Hematopoietic multipotent progenitor cell treated with erythropoietin and hydrocortisone succinate and interleukin-3 and kit ligand, for 4 days (in vitro differentiated cells): ENCODE data around the gene BBS1.
A peak's percentile ranks its signal among the peaks of the same experiment; 100 is the strongest.

Experiments
- DNase-seq: peaks from one replicate; pipeline ENCODE4 v3.0.0-alpha.2; 2015

BBS1 gene

DNA sequence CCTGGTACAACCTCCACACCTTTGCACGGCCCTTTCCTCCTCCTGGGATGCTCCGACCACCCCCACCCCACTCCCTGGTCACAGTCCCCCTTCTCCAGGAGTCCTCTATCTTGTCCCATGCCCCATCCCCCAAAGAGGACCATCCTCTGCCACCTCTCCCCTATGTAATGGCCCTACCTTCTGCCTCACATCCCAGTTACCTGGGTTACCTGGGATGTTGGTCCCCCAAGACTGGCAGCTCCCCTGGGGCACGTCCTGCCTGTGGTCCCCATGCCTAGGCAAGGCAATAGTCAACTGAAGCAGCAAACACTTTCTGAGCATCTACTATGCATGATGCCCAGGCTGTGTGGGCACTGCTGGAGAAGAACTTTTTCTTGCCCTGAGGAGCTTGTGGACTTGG is 45.0 kb downstream of the BBS1 start:
- DNase-seq: no peak

- no peak for DNase-seq
Measured at GRCh38 chr11:66556086-66556485, 45.7 kb downstream of the BBS1 start.

DNA sequence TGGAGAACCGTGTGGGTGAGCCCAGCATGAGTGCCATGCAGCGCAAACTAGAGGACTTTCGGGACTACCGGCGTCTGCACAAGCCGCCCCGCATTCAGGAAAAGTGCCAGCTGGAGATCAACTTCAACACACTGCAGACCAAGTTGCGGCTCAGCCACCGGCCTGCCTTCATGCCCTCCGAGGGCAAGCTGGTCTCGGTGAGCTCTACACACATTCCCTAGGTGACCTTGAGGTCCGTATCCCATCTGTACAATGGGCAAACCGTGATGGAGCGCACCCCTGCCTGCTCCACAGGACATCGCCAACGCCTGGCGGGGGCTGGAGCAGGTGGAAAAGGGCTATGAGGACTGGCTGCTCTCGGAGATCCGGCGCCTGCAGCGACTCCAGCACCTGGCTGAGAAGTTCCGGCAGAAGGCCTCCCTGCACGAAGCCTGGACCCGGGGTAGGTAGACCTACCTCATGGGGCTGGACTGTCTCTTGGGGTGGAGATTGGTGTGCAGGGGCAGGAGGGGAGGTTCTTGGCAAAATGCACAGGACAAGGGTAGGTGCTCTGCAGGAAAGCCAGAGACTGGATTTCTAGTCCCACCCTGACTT is 47.4 kb downstream of the BBS1 start:
- DNase-seq: no peak

- peak; percentile 64 for DNase-seq
Measured at GRCh38 chr11:66559142-66559865, 48.9 kb downstream of the BBS1 start.

DNA sequence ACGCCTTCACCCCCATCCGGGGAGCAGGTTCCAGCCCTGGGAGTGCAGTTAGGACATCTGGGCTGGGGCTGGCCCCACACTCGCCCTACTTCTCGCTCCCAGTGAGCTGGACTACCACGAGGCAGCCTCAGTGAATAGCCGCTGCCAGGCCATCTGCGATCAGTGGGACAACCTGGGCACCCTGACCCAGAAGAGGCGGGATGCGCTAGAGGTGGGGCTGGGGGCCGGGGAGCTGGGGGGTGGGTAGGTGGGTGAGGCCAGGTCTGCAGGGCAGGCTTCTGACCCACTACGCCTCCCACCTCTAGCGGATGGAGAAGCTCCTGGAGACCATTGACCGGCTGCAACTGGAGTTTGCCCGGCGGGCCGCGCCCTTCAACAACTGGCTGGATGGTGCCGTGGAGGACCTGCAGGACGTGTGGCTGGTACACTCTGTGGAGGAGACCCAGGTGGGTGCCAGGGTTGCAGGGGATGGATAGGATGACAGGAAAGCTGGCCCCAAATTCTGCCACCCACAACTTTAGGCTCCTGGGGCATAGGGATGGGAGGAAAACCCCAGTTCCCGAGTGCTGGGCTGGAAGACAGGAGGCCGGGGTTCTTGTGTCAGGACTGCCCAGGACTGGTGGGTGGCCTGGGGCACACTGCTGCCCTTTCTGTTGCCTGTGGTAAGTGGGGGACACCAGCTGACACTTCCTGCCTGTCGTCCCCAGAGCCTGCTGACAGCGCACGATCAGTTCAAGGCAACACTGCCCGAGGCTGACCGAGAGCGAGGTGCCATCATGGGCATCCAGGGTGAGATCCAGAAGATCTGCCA is 49.6 kb downstream of the BBS1 start:
- DNase-seq: no peak

GRCh38 chr11:66561178-66561974 is 50.9 kb downstream of the BBS1 start:
- DNase-seq: no peak

DNA sequence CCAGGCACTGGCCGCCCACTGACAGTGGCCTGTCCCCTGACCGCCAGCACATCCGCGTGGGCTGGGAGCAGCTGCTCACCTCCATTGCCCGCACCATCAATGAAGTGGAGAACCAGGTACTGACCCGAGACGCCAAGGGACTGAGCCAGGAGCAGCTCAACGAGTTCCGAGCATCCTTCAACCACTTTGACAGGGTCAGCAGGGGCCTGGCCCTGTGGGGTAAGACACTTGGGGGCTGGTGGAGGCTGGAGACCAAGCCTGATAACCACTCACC is 51.5 kb downstream of the BBS1 start:
- no peak for DNase-seq

DNA sequence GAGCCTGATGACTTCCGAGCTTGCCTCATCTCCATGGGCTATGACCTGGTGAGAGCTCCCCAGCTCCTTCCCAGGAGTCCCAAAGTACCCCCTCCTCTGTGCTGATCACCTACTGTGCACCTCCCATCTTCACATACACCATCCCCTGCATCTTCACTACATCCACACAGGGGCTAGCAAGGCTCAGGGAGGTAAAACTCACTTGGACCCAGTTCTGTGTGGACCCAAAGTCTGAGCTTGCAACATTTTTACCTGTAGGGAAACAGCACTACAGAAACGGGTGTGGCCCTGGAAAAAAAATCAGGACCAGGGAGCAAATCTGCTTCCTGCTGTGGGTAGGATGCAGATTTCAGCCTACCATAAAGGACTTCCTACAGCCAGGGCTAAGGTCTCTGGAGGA is 51.8 kb downstream of the BBS1 start:
- no peak for DNase-seq

DNA sequence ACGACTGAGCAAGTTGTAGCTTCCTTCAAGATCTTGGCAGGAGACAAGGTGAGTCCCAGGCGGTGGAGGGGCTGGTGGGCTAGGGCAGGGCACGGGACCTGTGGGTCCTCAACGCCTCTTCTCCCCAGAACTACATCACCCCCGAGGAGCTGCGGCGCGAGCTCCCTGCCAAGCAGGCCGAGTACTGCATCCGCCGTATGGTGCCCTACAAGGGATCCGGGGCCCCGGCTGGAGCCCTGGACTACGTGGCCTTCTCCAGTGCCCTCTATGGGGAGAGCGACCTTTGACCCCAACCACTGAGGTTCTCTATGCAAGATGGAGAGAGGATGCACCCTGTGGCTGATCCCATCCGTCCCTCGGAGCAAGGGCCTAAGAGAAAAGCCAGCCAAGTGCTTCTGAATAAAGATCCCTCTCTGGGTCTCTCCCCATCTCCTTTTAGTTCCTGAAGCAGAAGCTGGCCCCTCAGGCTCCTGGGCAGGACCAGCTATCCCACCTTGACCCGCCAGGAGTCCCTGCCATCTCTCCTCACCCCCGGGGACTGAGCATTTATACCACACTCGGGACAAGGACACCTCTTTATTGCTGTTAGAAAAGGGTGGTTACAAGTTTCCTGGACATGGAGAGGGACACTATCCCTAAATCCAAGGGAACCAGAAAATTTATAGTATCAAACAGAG is 52.6 kb downstream of the BBS1 start:
- no peak for DNase-seq

GRCh38 chr11:66563832-66564231 is 53.4 kb downstream of the BBS1 start:
- DNase-seq: no peak

GRCh38 chr11:66564538-66564937 is 54.1 kb downstream of the BBS1 start:
- DNase-seq: no peak

GRCh38 chr11:66564984-66565383 is 54.5 kb downstream of the BBS1 start:
- DNase-seq: no peak

- DNase-seq: no peak
Measured at GRCh38 chr11:66566221-66566620, 55.8 kb downstream of the BBS1 start.

DNA sequence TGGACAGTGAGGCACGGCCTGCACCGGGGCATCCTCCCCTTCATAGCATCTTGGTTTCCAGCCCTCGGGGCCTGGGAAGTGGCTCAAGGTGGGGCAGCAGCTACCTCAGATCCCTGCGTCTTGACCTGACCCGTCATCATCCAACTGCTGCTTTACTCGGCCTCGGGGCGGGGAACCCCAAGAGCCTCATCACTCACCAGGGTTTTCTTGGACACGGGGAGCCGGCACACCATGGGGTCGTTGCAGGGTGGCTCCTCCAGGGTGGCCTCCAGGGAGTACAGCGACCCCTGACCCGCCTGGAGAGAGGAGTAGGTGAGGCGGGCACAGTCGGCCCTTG is 57.3 kb downstream of the BBS1 start:
- no peak for DNase-seq

GRCh38 chr11:66568124-66568916 is 57.9 kb downstream of the BBS1 start, which contains the start of gene CTSF:
CTSF (minus strand) TSS chr11:66568606; CDS start chr11:66568486, 120 bp downstream.
- DNase-seq: peak; percentile 87

DNA sequence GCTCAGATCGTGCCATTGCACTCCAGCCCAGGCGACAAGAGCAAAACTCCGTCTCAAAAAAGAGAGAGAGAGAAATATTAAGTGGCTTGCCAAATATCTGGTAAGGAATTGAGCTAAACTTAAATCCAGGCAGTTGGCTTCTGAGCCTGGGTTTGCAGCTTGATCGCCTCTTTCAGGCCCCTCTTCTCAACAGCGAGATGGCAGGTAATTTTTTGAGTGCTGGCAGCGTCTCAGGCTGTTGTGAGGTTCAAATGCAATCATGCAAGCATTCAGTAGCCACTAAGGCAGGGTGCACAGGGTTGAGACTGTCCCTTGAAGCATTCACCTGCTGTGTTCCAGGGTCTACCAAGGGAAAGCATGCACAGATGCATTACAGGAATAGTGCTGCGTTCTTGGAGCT is 58.6 kb downstream of the BBS1 start:
- DNase-seq: no peak

- DNase-seq: no peak
Measured at GRCh38 chr11:66570079-66570849, 59.8 kb downstream of the BBS1 start.

DNA sequence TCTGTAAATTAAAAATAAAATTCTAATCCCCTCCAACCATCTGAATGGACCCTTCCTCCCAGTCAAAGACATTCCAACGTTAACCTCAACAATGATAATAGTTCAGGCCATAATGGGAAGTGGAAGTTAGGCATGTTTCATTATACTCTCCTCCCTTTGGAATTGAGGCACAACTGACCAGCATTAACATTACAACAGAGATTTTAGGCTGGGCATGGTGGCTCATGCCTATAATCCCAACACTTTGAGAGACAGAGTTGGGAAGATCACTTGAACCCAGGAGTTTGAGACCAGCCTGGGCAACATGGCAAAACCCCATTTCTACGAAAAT is 60.4 kb downstream of the BBS1 start:
- no peak for DNase-seq

GRCh38 chr11:66579017-66579606 is 68.7 kb downstream of the BBS1 start:
- DNase-seq: peak; percentile 75

GRCh38 chr11:66580803-66581202 is 70.4 kb downstream of the BBS1 start:
- no peak for DNase-seq

- DNase-seq: no peak
Measured at GRCh38 chr11:66581261-66581660, 70.8 kb downstream of the BBS1 start.
